Hepatocyte (in vitro differentiated cells): ENCODE measurements around the gene SMIM41. TPM values are rescaled to one million over a fixed set of nuclear protein-coding genes. Genes with fewer than 3 reads are reported as not detected.

ENCODE experiments used
- DNase-seq: peaks from one replicate; pipeline ENCODE4 v3.0.0-alpha.2; 2016; ENCODE audit warnings: low spot score
- H2AFZ ChIP-seq: fragments of 200-600 bp; sonication (generic); 2 replicates; pipeline ENCODE4 v1.6.0; 2016; ENCODE audit warnings: antibody characterized with exemption, mild to moderate bottlenecking
- H3K27ac ChIP-seq: fragments of 200-600 bp; sonication (generic); 2 replicates; pipeline ENCODE4 v1.5.1; 2016; ENCODE audit warnings: mild to moderate bottlenecking
- H3K27me3 ChIP-seq: fragments of 200-600 bp; sonication (generic); 2 replicates; pipeline ENCODE4 v1.6.1; 2016
- H3K36me3 ChIP-seq: fragments of 200-600 bp; sonication (generic); replicated peaks from 2 replicates; pipeline ENCODE4 v1.5.1; 2016; ENCODE audit warnings: low read depth; ENCODE audit not compliant: insufficient read depth
- H3K4me1 ChIP-seq: fragments of 200-600 bp; sonication (generic); 2 replicates; pipeline ENCODE4 v1.5.1; 2016; ENCODE audit warnings: mild to moderate bottlenecking, moderate library complexity; ENCODE audit not compliant: insufficient read depth
- H3K4me2 ChIP-seq: fragments of 200-600 bp; sonication (generic); 2 replicates; pipeline ENCODE4 v1.6.0; 2016
- H3K4me3 ChIP-seq: fragments of 200-600 bp; sonication (generic); 2 replicates; pipeline ENCODE4 v1.5.1; 2016; ENCODE audit warnings: mild to moderate bottlenecking
- H3K79me2 ChIP-seq: fragments of 200-600 bp; sonication (generic); 2 replicates; pipeline ENCODE4 v1.6.0; 2017; ENCODE audit warnings: mild to moderate bottlenecking
- H3K9me2 ChIP-seq: fragments of 200-600 bp; sonication (generic); replicated peaks from 2 replicates; pipeline ENCODE4 v1.6.0; 2017; ENCODE audit warnings: mild to moderate bottlenecking; ENCODE audit not compliant: insufficient read depth
- H3K9me3 ChIP-seq: fragments of 200-600 bp; sonication (generic); 2 replicates; pipeline ENCODE4 v1.5.1; 2016; ENCODE audit warnings: low read depth, mild to moderate bottlenecking
- H4K20me1 ChIP-seq: fragments of 200-600 bp; sonication (generic); 2 replicates; pipeline ENCODE4 v1.6.0; 2016; ENCODE audit warnings: mild to moderate bottlenecking; ENCODE audit not compliant: insufficient read depth, poor library complexity, severe bottlenecking
- CTCF ChIP-seq: fragments of 200-600 bp; sonication (generic); IDR thresholded peaks from 2 replicates; pipeline ENCODE4 v1.5.1; 2016; ENCODE audit warnings: antibody characterized with exemption, mild to moderate bottlenecking; ENCODE audit not compliant: poor library complexity
- EZH2 ChIP-seq: fragments of 200-600 bp; sonication (generic); IDR thresholded peaks from 2 replicates; pipeline ENCODE4 v1.6.1; 2016; ENCODE audit warnings: antibody characterized with exemption, mild to moderate bottlenecking, borderline replicate concordance
- EZH2phosphoT487 ChIP-seq: fragments of 200-600 bp; sonication (generic); IDR thresholded peaks from one replicate; pipeline ENCODE4 v1.6.1; 2018; ENCODE audit warnings: antibody characterized with exemption, mild to moderate bottlenecking, low read depth, moderate library complexity; ENCODE audit not compliant: unreplicated experiment, severe bottlenecking
- WGBS: methylation state at CpG from one replicate; pipeline ENCODE4 v1.1.6; 2016; ENCODE audit warnings: low lambda C conversion rate; ENCODE audit errors: missing lambda C conversion rate; 5-methylcytosine and 5-hydroxymethylcytosine counted together
- polyA plus RNA-seq: library from polyadenylated mRNA; unstranded; fragments of >200 nt; fragmentation: Nextera tagmentation; extraction: Ambion mirVana; gene quantifications from 2 replicates; pipeline ENCODE4 v1.2.1, GENCODE V29; 2016
- total RNA-seq: library from RNA; depleted of rRNA; stranded (reverse); fragments of >200 nt; gene quantifications from 2 replicates; pipeline ENCODE4 v1.2.3, GENCODE V29; 2014

Gene SMIM41
- total and polyA plus RNA-seq, 2 experiments from 2014 or later, result not detected

- Histone ChIP-seq H3K4me2 (no peak overlapping the region), H3K4me1 (peaks cover 8% of the 10 kb centered on the region), H3K79me2 (peaks cover 54% of the 10 kb centered on the region), H3K4me3 (no peak overlapping the region), H3K36me3 (no peaks in the 10 kb centered on the region), H3K9me2 (no peaks in the 10 kb centered on the region), H3K9me3 (no peaks in the 10 kb centered on the region), H2AFZ (no peak overlapping the region), H3K27me3 (no peaks in the 10 kb centered on the region), H3K27ac (no peak overlapping the region), H4K20me1 (peaks cover 26% of the 10 kb centered on the region)
- WGBS, result 90% methylated on average over 3 of the region's 3 CpGs
- DNase-seq, result no peak
- no peak for TF ChIP-seq EZH2phosphoT487
Measured at GRCh38 chr12:52074971-52075724, 4.4 kb upstream of the SMIM41 start.

GRCh38 chr12:52076811-52077210, 2.7 kb upstream of the SMIM41 start:
- WGBS, result 96% methylated on average over 16 of the region's 16 CpGs
- no peak overlapping the region for H3K27ac ChIP-seq
- H3K4me1 ChIP-seq, result peaks cover 8% of the 10 kb centered on the region
- no peak for DNase-seq
- TF ChIP-seq EZH2 (no peak), CTCF (no peak), EZH2phosphoT487 (no peak)
- peaks cover 21% of the 10 kb centered on the region for H4K20me1 ChIP-seq
- no peak overlapping the region for H3K4me3 ChIP-seq
- peaks cover 37% of the 10 kb centered on the region for H3K79me2 ChIP-seq
- no peak overlapping the region for H3K4me2 ChIP-seq
- no peaks in the 10 kb centered on the region for H3K36me3 ChIP-seq
- H3K9me3 ChIP-seq, result no peaks in the 10 kb centered on the region
- H2AFZ ChIP-seq, result no peak overlapping the region
- no peaks in the 10 kb centered on the region for H3K27me3 ChIP-seq
- H3K9me2 ChIP-seq, result no peaks in the 10 kb centered on the region

- no peak overlapping the region for H3K4me3 ChIP-seq
- peaks cover 22% of the 10 kb centered on the region for H3K79me2 ChIP-seq
- H2AFZ ChIP-seq, result no peak overlapping the region
- no peaks in the 10 kb centered on the region for H3K9me2 ChIP-seq
- peaks cover 10% of the 10 kb centered on the region for H4K20me1 ChIP-seq
- TF ChIP-seq EZH2 (no peak), CTCF (no peak), EZH2phosphoT487 (no peak)
- no peak overlapping the region for H3K27ac ChIP-seq
- no peaks in the 10 kb centered on the region for H3K9me3 ChIP-seq
- H3K36me3 ChIP-seq, result no peaks in the 10 kb centered on the region
- no peak for DNase-seq
- no peak overlapping the region for H3K4me2 ChIP-seq
- H3K27me3 ChIP-seq, result no peaks in the 10 kb centered on the region
- H3K4me1 ChIP-seq, result peaks cover 12% of the 10 kb centered on the region
- WGBS, result 93% methylated on average over 3 of the region's 3 CpGs
Measured at GRCh38 chr12:52078276-52078675, 1.2 kb upstream of the SMIM41 start.

- Histone ChIP-seq H3K9me3 (no peaks in the 10 kb centered on the region), H2AFZ (no peak overlapping the region), H4K20me1 (peaks cover 5% of the 10 kb centered on the region), H3K4me3 (no peak overlapping the region), H3K4me2 (no peak overlapping the region), H3K9me2 (no peaks in the 10 kb centered on the region), H3K4me1 (peaks cover 12% of the 10 kb centered on the region), H3K27ac (no peak overlapping the region), H3K27me3 (no peaks in the 10 kb centered on the region), H3K36me3 (no peaks in the 10 kb centered on the region), H3K79me2 (peaks cover 2% of the 10 kb centered on the region)
- WGBS, result 83% methylated on average over 9 of the region's 10 CpGs
- no peak for DNase-seq
- no peak for TF ChIP-seq EZH2
- no peak for TF ChIP-seq CTCF
- TF ChIP-seq EZH2phosphoT487, result no peak
Measured at GRCh38 chr12:52080403-52081251, 1.1 kb downstream of the SMIM41 start.
